WTC11 (cell line): Measurements from ENCODE around the gene EVI2A. TPM values are rescaled to one million over a fixed set of nuclear protein-coding genes. Genes with fewer than 3 reads are reported as not detected.

ENCODE experiments used
- ATAC-seq: fragments of 200-7000 bp; cut with Tn5 transposase; 2 replicates; pipeline ENCODE4 v1.10.0; 2021; ENCODE audit warnings: mild to moderate bottlenecking, moderate library complexity
- CTCF ChIA-PET: fragments of 300-600 bp; sonication (Branson Sonifier 250); formaldehyde crosslinking; loops from one replicate; lab custom pipeline; 2021; ENCODE audit warnings: antibody characterized with exemption; lab: Charles Lee
- POLR2A ChIA-PET: fragments of 350-600 bp; sonication (Branson Sonifier 250); formaldehyde crosslinking; loops from one replicate; lab custom pipeline; 2021; ENCODE audit warnings: antibody characterized with exemption; lab: Charles Lee
- DNase-seq: peaks from one replicate; pipeline ENCODE4 v3.0.0; 2021; ENCODE audit warnings: low spot score
- H3K27ac Mint-ChIP-seq: 2 replicates; pipeline ENCODE4 v1.8.0; 2021; ENCODE audit warnings: mixed read lengths
- H3K27me3 Mint-ChIP-seq: 2 replicates; pipeline ENCODE4 v1.8.0; 2021; ENCODE audit warnings: low read depth, mild to moderate bottlenecking, moderate library complexity, mixed read lengths
- H3K36me3 Mint-ChIP-seq: 2 replicates; pipeline ENCODE4 v1.8.0; 2021; ENCODE audit warnings: mixed read lengths
- H3K4me1 Mint-ChIP-seq: 2 replicates; pipeline ENCODE4 v1.8.0; 2022; ENCODE audit warnings: mixed read lengths
- H3K4me3 Mint-ChIP-seq: 2 replicates; pipeline ENCODE4 v1.8.0; 2021; ENCODE audit warnings: mild to moderate bottlenecking, moderate library complexity, mixed read lengths
- H3K9me3 Mint-ChIP-seq: 2 replicates; pipeline ENCODE4 v1.8.0; 2021; ENCODE audit warnings: mixed read lengths
- ARID4B ChIP-seq: sonication (generic); formaldehyde crosslinking; IDR thresholded peaks from 2 replicates; pipeline ENCODE4 v1.8.0; 2023; ENCODE audit warnings: missing genetic modification reagents, mild to moderate bottlenecking, borderline replicate concordance
- ATF6 ChIP-seq: sonication (generic); formaldehyde crosslinking; IDR thresholded peaks from 2 replicates; pipeline ENCODE4 v1.8.1; 2023; ENCODE audit warnings: mild to moderate bottlenecking, missing genetic modification reagents
- CBFB ChIP-seq: sonication (generic); formaldehyde crosslinking; IDR thresholded peaks from 2 replicates; pipeline ENCODE4 v1.8.1; 2022; ENCODE audit warnings: mild to moderate bottlenecking, low read depth, missing genetic modification reagents
- ELF4 ChIP-seq: sonication (generic); formaldehyde crosslinking; IDR thresholded peaks from 2 replicates; pipeline ENCODE4 v1.8.1; 2022; ENCODE audit warnings: low read depth, mild to moderate bottlenecking, moderate library complexity, missing genetic modification reagents
- FOXK1 ChIP-seq: sonication (generic); formaldehyde crosslinking; IDR thresholded peaks from 2 replicates; pipeline ENCODE4 v1.8.0; 2022; ENCODE audit warnings: mild to moderate bottlenecking, moderate library complexity, missing genetic modification reagents
- GABPB1 ChIP-seq: sonication (generic); formaldehyde crosslinking; IDR thresholded peaks from 2 replicates; pipeline ENCODE4 v1.8.1; 2023; ENCODE audit warnings: mild to moderate bottlenecking, missing genetic modification reagents
- JAZF1 ChIP-seq: fragments of 250-450 bp; sonication (Bioruptor Pico); IDR thresholded peaks from 2 replicates; pipeline ENCODE4 v1.9.0; 2021; ENCODE audit warnings: moderate library complexity, mild to moderate bottlenecking, inconsistent platforms
- MAX ChIP-seq: sonication (generic); formaldehyde crosslinking; IDR thresholded peaks from 2 replicates; pipeline ENCODE4 v1.8.0; 2022; ENCODE audit warnings: mild to moderate bottlenecking, missing genetic modification reagents
- NFATC4 ChIP-seq: fragments of 250-450 bp; sonication (Bioruptor Pico); IDR thresholded peaks from 2 replicates; pipeline ENCODE4 v1.9.0; 2021; ENCODE audit warnings: mild to moderate bottlenecking
- NFYB ChIP-seq: sonication (generic); formaldehyde crosslinking; conservative IDR thresholded peaks from 2 replicates; pipeline ENCODE4 v1.8.0; 2022; ENCODE audit warnings: low read depth, missing genetic modification reagents
- SMAD3 ChIP-seq: sonication (generic); formaldehyde crosslinking; IDR thresholded peaks from 2 replicates; pipeline ENCODE4 v1.8.0; 2022; ENCODE audit warnings: missing genetic modification reagents, mild to moderate bottlenecking, borderline replicate concordance
- TEAD1 ChIP-seq: sonication (generic); formaldehyde crosslinking; IDR thresholded peaks from 2 replicates; pipeline ENCODE4 v1.8.0; 2022; ENCODE audit warnings: mild to moderate bottlenecking, missing genetic modification reagents
- TP53 ChIP-seq: sonication (generic); formaldehyde crosslinking; IDR thresholded peaks from 2 replicates; pipeline ENCODE4 v1.8.1; 2023; ENCODE audit warnings: mild to moderate bottlenecking, missing genetic modification reagents
- USF2 ChIP-seq: sonication (generic); formaldehyde crosslinking; IDR thresholded peaks from 2 replicates; pipeline ENCODE4 v1.8.1; 2023; ENCODE audit warnings: mild to moderate bottlenecking, missing genetic modification reagents, moderate library complexity
- ZNF138 ChIP-seq: sonication (generic); formaldehyde crosslinking; conservative IDR thresholded peaks from 2 replicates; pipeline ENCODE4 v1.8.1; 2022; ENCODE audit warnings: mild to moderate bottlenecking, moderate library complexity, missing genetic modification reagents
- ZNF416 ChIP-seq: fragments of 250-450 bp; sonication (Bioruptor Pico); IDR thresholded peaks from 2 replicates; pipeline ENCODE4 v1.9.0; 2021; ENCODE audit warnings: mild to moderate bottlenecking, inconsistent platforms
- ZNF532 ChIP-seq: fragments of 250-450 bp; sonication (Bioruptor Pico); IDR thresholded peaks from 2 replicates; pipeline ENCODE4 v1.9.0; 2021; ENCODE audit warnings: mild to moderate bottlenecking, borderline replicate concordance
- ZSCAN18 ChIP-seq: fragments of 250-450 bp; sonication (Bioruptor Pico); IDR thresholded peaks from 2 replicates; pipeline ENCODE4 v2.1.2; 2022; ENCODE audit warnings: mild to moderate bottlenecking, moderate library complexity
- total RNA-seq: library from RNA; stranded (reverse); gene quantifications from 3 replicates; pipeline ENCODE4 v1.2.3, GENCODE V29; 2021

EVI2A gene
- total RNA-seq, 1 experiment from 2014 or later = 0.15 TPM

GRCh38 chr17:31275116-31275515 lies 46.3 kb downstream of the EVI2A start (continued):
- TF ChIP-seq ZSCAN18 (no peak), CBFB (CRISPR knock-in tag) (no peak)

- POLR2A ChIA-PET = no interaction called here
- CTCF ChIA-PET = no interaction called here
- TF ChIP-seq NFYB (no peak), GABPB1 (peak; percentile 58; the same call in 1 of the 2 replicates)
- Mint-ChIP-seq H3K36me3 (peaks cover 3% of the 10 kb centered on the region; the same call in 1 of the 2 replicates), H3K9me3 (no peaks in the 10 kb centered on the region), H3K4me1 (peaks cover 10% of the 10 kb centered on the region), H3K4me3 (no peak overlapping the region), H3K27me3 (no peaks in the 10 kb centered on the region), H3K27ac (peak overlapping the region; percentile 22)
- DNase-seq = no peak
- no peak for ATAC-seq
Measured at GRCh38 chr17:31274252-31274651, 47.2 kb downstream of the EVI2A start.

- ATAC-seq (no peak), DNase-seq (no peak)
- H3K27ac Mint-ChIP-seq = no peak overlapping the region
- peaks cover 6% of the 10 kb centered on the region; the same call in 1 of the 2 replicates for H3K36me3 Mint-ChIP-seq
- ChIA-PET CTCF (no interaction called here), POLR2A (no interaction called here)
- no peaks in the 10 kb centered on the region for H3K9me3 Mint-ChIP-seq
- H3K4me3 Mint-ChIP-seq = no peak overlapping the region
- H3K27me3 Mint-ChIP-seq = no peaks in the 10 kb centered on the region
- H3K4me1 Mint-ChIP-seq = peaks cover 11% of the 10 kb centered on the region
- TF ChIP-seq ELF4 (CRISPR knock-in tag) = no peak
- no peak for TF ChIP-seq ARID4B (CRISPR knock-in tag)
- TF ChIP-seq NFATC4 (CRISPR knock-in tag) = no peak
- TF ChIP-seq ZNF532 = no peak
- no peak for TF ChIP-seq TEAD1 (CRISPR knock-in tag)
- no peak for TF ChIP-seq ZNF416 (CRISPR knock-in tag)
Measured at GRCh38 chr17:31273516-31273915, 47.9 kb downstream of the EVI2A start.

- H3K27ac Mint-ChIP-seq = no peak overlapping the region
- ATAC-seq (no peak), DNase-seq (no peak)
- no peak overlapping the region for H3K4me3 Mint-ChIP-seq
- ChIA-PET CTCF (no interaction called here), POLR2A (no interaction called here)
- no peaks in the 10 kb centered on the region for H3K27me3 Mint-ChIP-seq
- peaks cover 11% of the 10 kb centered on the region for H3K4me1 Mint-ChIP-seq
- peaks cover 4% of the 10 kb centered on the region for H3K36me3 Mint-ChIP-seq
- H3K9me3 Mint-ChIP-seq = no peaks in the 10 kb centered on the region
- TF ChIP-seq SMAD3 (CRISPR knock-in tag) (no peak), FOXK1 (CRISPR knock-in tag) (no peak), JAZF1 (no peak), ATF6 (no peak), TP53 (CRISPR knock-in tag) (no peak), ZNF138 (no peak), USF2 (CRISPR knock-in tag) (no peak), MAX (CRISPR knock-in tag) (no peak)
Measured at GRCh38 chr17:31272803-31273202, 48.6 kb downstream of the EVI2A start.
